H7 (cell line): ENCODE data around the gene MVD. TPM values are rescaled to one million over a fixed set of nuclear protein-coding genes. Genes with fewer than 3 reads are reported as not detected.
"Not testable (repeated sequence)": the region's sequence is repeated elsewhere in the genome, so short reads cannot be mapped to it uniquely, and the experiment has no call there.

Source experiments
- DNase-seq: peaks from one replicate; pipeline ENCODE4 v3.0.0; 2012
- H3K27me3 ChIP-seq: 2 replicates; pipeline ENCODE4 v1.6.0; 2011; ENCODE audit warnings: mild to moderate bottlenecking, low read length; ENCODE audit not compliant: control insufficient read depth, insufficient read depth
- H3K36me3 ChIP-seq: replicated peaks from 2 replicates; pipeline ENCODE4 v1.5.1; 2011; ENCODE audit warnings: low read length; ENCODE audit not compliant: control insufficient read depth, insufficient read depth
- H3K4me3 ChIP-seq: 2 replicates; pipeline ENCODE4 v1.5.1; 2011; ENCODE audit warnings: low read depth, mild to moderate bottlenecking, control low read depth, low read length, moderate library complexity; ENCODE audit not compliant: insufficient read depth
- total RNA-seq: library from RNA; depleted of rRNA; stranded (reverse); fragments of >200 nt; shearing (Covaris generic); gene quantifications from 2 replicates; pipeline ENCODE4 v1.2.3, GENCODE V29; 2014

MVD gene
- total RNA-seq, 1 experiment from 2014 or later = 98.8 TPM

DNA sequence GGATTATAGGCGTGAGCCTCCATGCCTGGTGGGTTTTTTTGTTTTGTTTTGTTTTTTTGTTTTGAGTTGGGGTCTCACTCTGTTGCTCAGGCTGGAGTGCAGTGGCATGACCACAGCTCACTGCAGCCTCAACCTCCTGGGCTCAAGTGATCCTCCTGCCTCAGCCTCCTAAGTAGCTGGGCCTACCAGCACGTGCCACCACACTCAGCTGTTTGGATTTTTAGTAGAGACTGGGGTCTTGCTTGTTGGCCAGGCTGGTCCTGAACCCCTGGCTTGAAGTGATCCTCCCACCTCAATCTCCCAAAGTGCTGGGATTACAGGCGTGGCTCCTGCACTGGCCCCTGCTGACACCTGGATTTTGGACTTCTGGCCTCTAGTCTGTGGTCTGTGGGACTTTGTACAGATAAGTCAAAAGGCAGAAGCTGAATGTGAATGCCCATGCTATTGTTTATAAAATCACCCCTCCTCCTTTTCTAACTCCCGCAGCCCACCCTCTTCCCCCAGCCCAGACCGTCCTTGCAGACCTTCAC, 17.7 kb upstream of the MVD start:
- peaks cover 8% of the 10 kb centered on the region; the same call in 1 of the 2 replicates for H3K27me3 ChIP-seq
- no peak for DNase-seq

DNA sequence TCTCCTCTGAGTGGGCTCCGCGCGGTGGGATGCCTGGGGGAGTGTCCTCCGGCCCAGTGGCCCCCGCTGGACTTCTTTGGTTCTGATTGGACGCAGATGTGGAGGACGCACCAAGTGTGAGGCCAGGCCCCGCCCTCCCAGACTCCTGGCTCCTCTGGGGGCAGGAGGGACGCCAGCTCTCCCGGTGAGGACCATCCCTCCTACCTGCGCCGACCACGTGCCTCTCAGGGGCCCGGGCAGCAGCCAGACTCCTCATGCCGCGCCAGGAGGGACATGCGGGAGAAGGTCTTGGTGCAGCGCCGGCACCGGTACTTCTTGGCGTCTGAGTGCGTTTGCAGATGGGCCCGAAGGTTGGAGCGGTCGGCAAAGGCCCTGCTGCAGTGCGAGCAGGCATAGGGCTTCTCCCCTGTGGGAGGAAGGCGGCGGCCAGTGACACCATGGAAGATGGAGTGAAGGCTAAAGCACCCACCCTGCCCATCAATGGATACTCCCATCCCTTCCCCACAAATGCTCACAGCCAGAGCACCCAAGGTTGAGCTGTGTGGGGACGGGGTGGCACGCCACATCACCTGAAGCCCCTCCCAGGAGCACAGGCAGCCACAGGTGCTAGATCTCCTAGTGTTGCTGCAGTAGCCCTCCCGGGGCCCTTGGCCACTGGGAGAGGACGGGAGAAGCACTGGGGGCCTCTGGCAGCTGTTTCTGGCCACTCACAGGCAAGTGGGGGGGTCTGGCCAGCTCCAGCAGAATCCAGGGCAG, 15.5 kb upstream of the MVD start:
- peak; percentile 87 for DNase-seq
- Histone ChIP-seq H3K27me3 (no peaks in the 10 kb centered on the region), H3K36me3 (peaks cover 1% of the 10 kb centered on the region; the same call in 1 of the 2 replicates), H3K4me3 (no peak overlapping the region)

More for the DNA sequence above, 17.7 kb upstream of the MVD start:
- no peak overlapping the region for H3K4me3 ChIP-seq
- H3K36me3 ChIP-seq = no peaks in the 10 kb centered on the region

DNA sequence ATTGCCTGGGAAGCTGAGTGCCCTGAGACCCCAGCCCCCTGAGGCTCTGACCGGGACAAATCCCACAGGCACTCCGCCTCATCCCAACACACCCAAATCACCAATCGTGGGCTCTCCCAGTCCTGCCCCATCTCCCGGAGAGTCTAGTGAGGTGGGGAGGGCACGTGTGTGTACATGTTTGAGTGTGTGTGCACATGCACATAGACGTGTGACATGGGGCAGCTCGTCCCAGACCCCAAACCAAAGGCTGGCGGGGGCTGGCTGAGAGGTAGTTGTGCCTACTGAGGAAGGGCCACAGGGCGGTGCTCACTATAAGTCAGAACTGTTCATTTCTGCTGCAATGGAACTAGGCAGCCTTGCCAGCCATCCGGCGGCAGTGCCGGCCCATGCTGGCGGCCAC, 14.8 kb upstream of the MVD start:
- DNase-seq = no peak
- H3K27me3 ChIP-seq = no peaks in the 10 kb centered on the region
- H3K36me3 ChIP-seq = peaks cover 1% of the 10 kb centered on the region; the same call in 1 of the 2 replicates
- H3K4me3 ChIP-seq = no peak overlapping the region

DNA sequence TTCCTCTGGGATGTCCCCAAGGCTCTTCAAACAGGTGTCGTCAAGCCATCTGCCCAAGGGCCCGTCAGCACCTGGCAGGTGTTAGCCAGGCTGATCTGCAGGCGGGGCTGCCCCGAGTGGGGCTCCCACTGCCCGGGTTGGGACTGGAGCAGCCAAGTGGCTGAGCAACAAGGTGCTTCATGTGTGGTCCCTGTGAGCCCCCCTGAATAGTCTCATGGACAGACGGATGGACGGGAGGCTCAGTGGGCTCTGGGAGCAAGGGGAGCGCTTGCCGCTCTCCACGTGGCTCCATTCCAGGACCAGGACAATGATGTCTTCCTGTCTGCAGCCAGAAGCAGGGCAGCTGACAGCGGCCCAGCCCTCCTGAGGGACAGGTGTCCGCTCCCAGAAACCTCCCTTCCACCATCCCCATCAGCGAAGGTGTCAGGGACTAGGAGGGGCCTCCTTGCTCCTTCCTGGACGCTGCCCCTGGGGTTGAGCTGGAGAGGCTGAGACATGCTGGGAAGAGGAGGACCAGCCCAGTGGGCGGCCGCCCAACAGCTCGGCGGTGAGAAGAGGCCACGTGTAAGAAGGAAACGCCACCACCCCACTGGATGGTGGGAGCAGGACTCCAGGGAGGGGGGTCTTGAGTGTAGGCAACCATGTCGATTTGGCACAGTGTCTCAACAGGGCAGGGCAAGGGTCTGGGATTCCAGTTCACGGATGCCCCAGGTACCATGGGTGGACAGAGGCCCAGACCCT, 13.8 kb upstream of the MVD start:
- Histone ChIP-seq H3K36me3 (peaks cover 1% of the 10 kb centered on the region; the same call in 1 of the 2 replicates), H3K27me3 (no peaks in the 10 kb centered on the region), H3K4me3 (no peak overlapping the region)
- no peak for DNase-seq

- Histone ChIP-seq H3K4me3 (no peak overlapping the region), H3K27me3 (no peaks in the 10 kb centered on the region), H3K36me3 (peaks cover 1% of the 10 kb centered on the region; the same call in 1 of the 2 replicates)
- no peak for DNase-seq
Observed at GRCh38 chr16:88673716-88674379, 11.0 kb upstream of the MVD start.

- DNase-seq = peak; percentile 95
- no peaks in the 10 kb centered on the region for H3K27me3 ChIP-seq
- no peak overlapping the region for H3K4me3 ChIP-seq
- H3K36me3 ChIP-seq = peaks cover 1% of the 10 kb centered on the region; the same call in 1 of the 2 replicates
Observed at GRCh38 chr16:88672776-88673175, 9.9 kb upstream of the MVD start.

DNA sequence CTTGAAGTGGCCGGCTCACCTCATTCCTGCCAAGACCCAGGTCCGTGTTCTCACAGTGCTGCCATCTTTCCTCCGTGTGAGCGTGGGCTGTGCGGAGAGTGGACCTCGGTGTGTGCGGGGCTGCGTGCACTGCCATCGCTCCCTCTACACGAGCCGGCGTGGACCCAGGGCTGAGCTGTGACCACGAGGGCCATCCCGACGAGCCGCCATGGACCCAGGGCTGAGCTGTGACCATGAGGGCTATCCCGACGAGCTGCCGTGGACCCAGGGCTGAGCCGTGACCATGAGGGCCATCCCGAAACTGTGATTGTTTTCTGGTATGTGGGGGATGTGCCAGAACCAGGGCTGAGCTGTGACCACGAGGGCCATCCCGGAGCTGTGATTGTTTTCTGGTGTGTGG, 8.9 kb upstream of the MVD start:
- Histone ChIP-seq H3K4me3 (no peak overlapping the region), H3K36me3 (peaks cover 1% of the 10 kb centered on the region; the same call in 1 of the 2 replicates), H3K27me3 (no peaks in the 10 kb centered on the region)
- no peak for DNase-seq

DNA sequence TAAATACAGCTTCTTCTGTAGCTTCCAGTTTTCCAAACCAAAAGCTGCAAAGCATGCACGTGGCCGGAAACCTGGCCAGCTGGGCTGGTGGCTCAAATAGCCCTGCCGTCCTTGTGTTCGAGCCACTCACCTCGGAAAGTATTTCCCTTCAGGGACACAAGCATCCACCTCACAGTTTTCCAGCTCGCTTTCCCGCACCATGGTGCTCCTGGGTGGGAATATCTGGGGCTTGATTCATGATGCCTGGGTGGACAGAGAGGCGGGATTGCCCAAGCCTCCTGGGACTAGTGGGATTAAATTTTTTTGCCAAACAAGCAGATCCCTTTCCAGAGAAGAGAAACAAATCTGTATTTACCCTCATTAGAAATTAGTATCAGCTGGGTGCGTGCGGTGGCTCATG, 7.1 kb upstream of the MVD start:
- no peak for DNase-seq
- Histone ChIP-seq H3K36me3 (peaks cover 1% of the 10 kb centered on the region; the same call in 1 of the 2 replicates), H3K27me3 (no peaks in the 10 kb centered on the region), H3K4me3 (no peak overlapping the region)

GRCh38 chr16:88669493-88669892, 6.6 kb upstream of the MVD start:
- H3K36me3 ChIP-seq, H3K4me3 ChIP-seq, DNase-seq, H3K27me3 ChIP-seq: not testable (repeated sequence)

- Histone ChIP-seq H3K4me3 (no peak overlapping the region), H3K27me3 (no peaks in the 10 kb centered on the region), H3K36me3 (no peaks in the 10 kb centered on the region)
- DNase-seq = no peak
Observed at GRCh38 chr16:88667461-88667860, 4.6 kb upstream of the MVD start.

DNA sequence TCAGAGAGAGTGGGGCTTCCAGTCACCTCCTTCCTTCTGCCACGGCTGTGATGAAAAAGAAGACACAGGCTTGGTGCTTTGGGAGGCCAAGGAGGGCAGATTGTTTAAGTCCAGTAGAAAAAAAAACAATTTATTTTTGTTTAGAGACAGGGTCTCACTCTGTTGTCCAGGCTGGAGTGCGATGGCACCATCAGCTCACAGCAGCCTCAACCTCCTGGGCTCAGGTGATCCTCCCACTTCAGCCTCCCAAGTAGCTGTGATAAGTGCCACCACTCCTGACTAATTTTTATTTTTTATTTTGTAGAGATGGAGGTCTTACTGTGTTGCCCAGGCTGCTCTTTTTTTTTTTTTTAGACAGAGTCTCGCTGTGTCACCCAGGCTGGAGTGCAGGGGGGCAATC, 2.7 kb upstream of the MVD start:
- no peaks in the 10 kb centered on the region for H3K36me3 ChIP-seq

GRCh38 chr16:88665148-88665547, 2.3 kb upstream of the MVD start:
- no peak for DNase-seq
- no peaks in the 10 kb centered on the region for H3K36me3 ChIP-seq
- no peaks in the 10 kb centered on the region for H3K27me3 ChIP-seq
- no peak overlapping the region for H3K4me3 ChIP-seq

More for the DNA sequence above, 2.7 kb upstream of the MVD start:
- Histone ChIP-seq H3K4me3 (no peak overlapping the region), H3K27me3 (no peaks in the 10 kb centered on the region)
- DNase-seq = no peak

DNA sequence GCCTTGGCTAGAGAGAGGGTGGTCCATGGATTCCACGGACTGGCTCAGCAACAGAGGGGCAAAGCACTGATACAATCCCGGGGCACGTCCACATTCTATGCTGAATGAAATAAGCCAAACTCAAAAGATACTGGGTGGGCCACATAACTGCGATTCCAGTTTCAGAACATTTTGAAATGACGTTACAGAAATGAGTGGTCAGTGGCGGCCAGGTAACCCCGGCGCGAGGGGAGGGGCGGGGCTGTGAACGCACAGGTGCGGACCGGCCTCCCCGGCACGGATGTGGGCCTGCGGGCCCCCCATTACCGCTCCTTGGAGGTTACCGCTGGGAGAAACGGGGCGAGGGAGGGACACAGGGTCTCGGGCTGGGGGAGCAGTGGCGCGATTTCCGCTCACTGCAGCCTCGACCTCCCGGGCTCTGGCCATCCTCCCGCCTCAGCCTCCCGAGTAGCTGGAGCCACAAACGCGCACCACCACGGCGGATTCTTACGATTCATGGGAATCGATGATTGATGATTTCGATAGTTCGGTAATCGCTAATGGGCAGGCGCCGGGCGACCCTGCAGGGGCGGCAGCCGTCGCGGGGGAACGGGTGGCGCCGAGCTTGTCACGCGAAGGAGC, 559 bp downstream of the MVD start:
- DNase-seq = peak; percentile 82
- H3K36me3 ChIP-seq = no peaks in the 10 kb centered on the region
- peak overlapping the region; percentile 93 for H3K4me3 ChIP-seq
- no peaks in the 10 kb centered on the region for H3K27me3 ChIP-seq

GRCh38 chr16:88661468-88661867, 1.4 kb downstream of the MVD start:
- no peaks in the 10 kb centered on the region for H3K36me3 ChIP-seq
- H3K4me3 ChIP-seq = no peak overlapping the region
- H3K27me3 ChIP-seq = no peaks in the 10 kb centered on the region
- DNase-seq = no peak
